Calu3 (cell line): Measurements from ENCODE around the gene SEC22C. TPM values are rescaled to one million over a fixed set of nuclear protein-coding genes. Genes with fewer than 3 reads are reported as not detected.

Experiments used
- BruUV-seq: library from RNA; stranded (reverse); fragments of 400-500 nt; replicated peaks from 2 replicates; lab custom pipeline; 2021; lab: Mats Ljungman, UMichigan
- CTCF ChIA-PET: fragments of 300-600 bp; sonication (Branson Sonifier 250); formaldehyde crosslinking; loops from one replicate; lab custom pipeline; 2022; ENCODE audit warnings: antibody characterized with exemption; lab: Charles Lee
- DNase-seq: peaks from one replicate; pipeline ENCODE4 v3.0.0; 2022
- H3K27ac Mint-ChIP-seq: one replicate; pipeline ENCODE4 v1.8.0; 2022; ENCODE audit warnings: mixed read lengths; ENCODE audit not compliant: unreplicated experiment
- H3K27me3 Mint-ChIP-seq: one replicate; pipeline ENCODE4 v1.8.0; 2022; ENCODE audit warnings: mixed read lengths; ENCODE audit not compliant: unreplicated experiment
- H3K36me3 Mint-ChIP-seq: one replicate; pipeline ENCODE4 v1.8.0; 2022; ENCODE audit warnings: mild to moderate bottlenecking, moderate library complexity, mixed read lengths; ENCODE audit not compliant: insufficient read depth, unreplicated experiment
- H3K4me1 Mint-ChIP-seq: one replicate; pipeline ENCODE4 v1.8.0; 2022; ENCODE audit warnings: mild to moderate bottlenecking, low read depth, mixed read lengths; ENCODE audit not compliant: unreplicated experiment
- H3K4me3 Mint-ChIP-seq: one replicate; pipeline ENCODE4 v1.8.0; 2022; ENCODE audit warnings: mild to moderate bottlenecking, low read depth, moderate library complexity, mixed read lengths; ENCODE audit not compliant: unreplicated experiment
- H3K9me3 Mint-ChIP-seq: one replicate; pipeline ENCODE4 v1.8.0; 2022; ENCODE audit warnings: low read depth, mixed read lengths; ENCODE audit not compliant: unreplicated experiment
- intact Hi-C: fragments of 100-400 bp; cut with micrococcal nuclease; formaldehyde crosslinking; loops from one replicate; pipeline ENCODE4 v1.10.0; 2022; ENCODE audit not compliant: unreplicated experiment
- total RNA-seq: library from RNA; stranded (reverse); gene quantifications from 2 replicates; pipeline ENCODE4 v1.2.3, GENCODE V29; 2022
- TF ChIP-seq, protein P1 (sequence below): fragments of 200-600 bp; IDR thresholded peaks from one replicate; pipeline ENCODE4 v1.8.0; 2022; ENCODE audit warnings: antibody characterized with exemption; ENCODE audit not compliant: unreplicated experiment

SEC22C gene
- total RNA-seq, 1 experiment from 2014 or later, result 42.3 TPM

DNA sequence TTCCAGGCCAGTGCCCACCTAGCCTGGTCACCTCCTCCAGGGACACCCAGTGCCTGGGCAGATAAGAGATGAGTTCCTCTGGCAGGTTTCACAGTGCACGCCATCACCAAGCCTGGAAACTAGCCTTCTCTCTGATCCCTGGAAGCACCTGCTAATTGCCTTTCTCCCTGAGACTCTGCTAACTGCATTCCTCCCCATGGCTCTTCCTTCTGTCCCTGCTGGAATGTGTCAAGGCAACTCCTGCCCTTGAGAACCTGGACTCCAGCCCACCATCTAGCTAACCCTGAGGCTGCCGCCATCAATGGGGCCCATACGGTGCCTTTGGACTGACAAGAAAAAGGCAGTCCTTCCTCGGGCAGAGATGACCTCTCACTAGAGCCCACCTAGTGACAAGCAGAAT, 60.9 kb downstream of the SEC22C start:
- DNase-seq, result no peak
- TF ChIP-seq, protein P1, sequence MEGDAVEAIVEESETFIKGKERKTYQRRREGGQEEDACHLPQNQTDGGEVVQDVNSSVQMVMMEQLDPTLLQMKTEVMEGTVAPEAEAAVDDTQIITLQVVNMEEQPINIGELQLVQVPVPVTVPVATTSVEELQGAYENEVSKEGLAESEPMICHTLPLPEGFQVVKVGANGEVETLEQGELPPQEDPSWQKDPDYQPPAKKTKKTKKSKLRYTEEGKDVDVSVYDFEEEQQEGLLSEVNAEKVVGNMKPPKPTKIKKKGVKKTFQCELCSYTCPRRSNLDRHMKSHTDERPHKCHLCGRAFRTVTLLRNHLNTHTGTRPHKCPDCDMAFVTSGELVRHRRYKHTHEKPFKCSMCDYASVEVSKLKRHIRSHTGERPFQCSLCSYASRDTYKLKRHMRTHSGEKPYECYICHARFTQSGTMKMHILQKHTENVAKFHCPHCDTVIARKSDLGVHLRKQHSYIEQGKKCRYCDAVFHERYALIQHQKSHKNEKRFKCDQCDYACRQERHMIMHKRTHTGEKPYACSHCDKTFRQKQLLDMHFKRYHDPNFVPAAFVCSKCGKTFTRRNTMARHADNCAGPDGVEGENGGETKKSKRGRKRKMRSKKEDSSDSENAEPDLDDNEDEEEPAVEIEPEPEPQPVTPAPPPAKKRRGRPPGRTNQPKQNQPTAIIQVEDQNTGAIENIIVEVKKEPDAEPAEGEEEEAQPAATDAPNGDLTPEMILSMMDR, result no peak
- Mint-ChIP-seq H3K27ac (no peak overlapping the region), H3K9me3 (no peaks in the 10 kb centered on the region), H3K27me3 (no peaks in the 10 kb centered on the region), H3K4me3 (no peak overlapping the region), H3K4me1 (no peaks in the 10 kb centered on the region), H3K36me3 (no peaks in the 10 kb centered on the region)
- CTCF ChIA-PET, result no interaction called here
- BruUV-seq, result no TSS peak
- intact Hi-C loops, result no loop called here

DNA sequence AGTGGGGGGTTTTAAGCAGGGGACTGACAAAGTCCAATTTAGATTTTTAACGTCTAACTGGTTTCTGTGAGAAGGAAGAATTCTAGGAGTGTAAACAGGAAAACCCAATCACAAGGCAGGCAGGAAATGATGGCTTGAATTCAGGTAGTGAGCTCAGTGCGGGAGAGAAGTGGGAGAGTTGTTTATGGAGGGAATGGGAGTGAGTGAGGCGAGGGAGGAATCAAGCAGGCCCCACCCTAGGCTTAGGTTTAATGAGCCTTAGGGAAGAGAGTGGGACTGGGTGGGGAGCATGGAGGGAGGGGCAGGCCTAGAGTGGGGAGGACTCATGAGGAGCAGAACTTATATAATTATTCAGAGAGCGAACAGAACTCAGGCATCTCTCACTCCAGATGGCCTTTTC, 61.4 kb downstream of the SEC22C start:
- H3K27me3 Mint-ChIP-seq, result no peaks in the 10 kb centered on the region
- CTCF ChIA-PET, result no interaction called here
- no peak overlapping the region for H3K27ac Mint-ChIP-seq
- H3K4me3 Mint-ChIP-seq, result no peak overlapping the region
- no peaks in the 10 kb centered on the region for H3K36me3 Mint-ChIP-seq
- no peaks in the 10 kb centered on the region for H3K9me3 Mint-ChIP-seq
- intact Hi-C loops, result no loop called here
- DNase-seq, result no peak
- BruUV-seq, result no TSS peak
- H3K4me1 Mint-ChIP-seq, result no peaks in the 10 kb centered on the region
- TF ChIP-seq, protein P1, result no peak

DNA sequence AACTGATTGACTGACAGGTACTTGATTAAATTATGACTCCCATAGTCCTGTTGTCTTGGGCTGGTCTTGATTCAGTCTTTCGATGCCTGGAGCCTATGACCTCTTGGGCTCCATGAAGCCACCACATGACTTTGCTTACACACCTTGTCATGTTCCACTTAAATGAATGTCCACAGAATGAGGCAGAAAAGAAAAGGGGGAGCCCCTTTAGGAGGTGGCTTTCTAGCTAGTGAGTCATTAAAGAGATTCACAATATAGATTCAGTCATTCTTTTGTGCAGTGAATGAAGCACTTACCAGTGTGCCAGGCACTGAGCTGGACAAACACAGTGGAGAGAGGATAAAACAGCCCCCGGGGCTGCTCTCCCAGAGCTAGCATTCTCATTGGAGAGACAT, 62.2 kb downstream of the SEC22C start:
- CTCF ChIA-PET, result no interaction called here
- TF ChIP-seq, protein P1, result no peak
- intact Hi-C loops, result no loop called here
- Mint-ChIP-seq H3K36me3 (no peaks in the 10 kb centered on the region), H3K9me3 (no peaks in the 10 kb centered on the region), H3K27ac (no peak overlapping the region), H3K4me1 (no peaks in the 10 kb centered on the region), H3K4me3 (no peak overlapping the region), H3K27me3 (no peaks in the 10 kb centered on the region)
- DNase-seq, result no peak
- no TSS peak for BruUV-seq

DNA sequence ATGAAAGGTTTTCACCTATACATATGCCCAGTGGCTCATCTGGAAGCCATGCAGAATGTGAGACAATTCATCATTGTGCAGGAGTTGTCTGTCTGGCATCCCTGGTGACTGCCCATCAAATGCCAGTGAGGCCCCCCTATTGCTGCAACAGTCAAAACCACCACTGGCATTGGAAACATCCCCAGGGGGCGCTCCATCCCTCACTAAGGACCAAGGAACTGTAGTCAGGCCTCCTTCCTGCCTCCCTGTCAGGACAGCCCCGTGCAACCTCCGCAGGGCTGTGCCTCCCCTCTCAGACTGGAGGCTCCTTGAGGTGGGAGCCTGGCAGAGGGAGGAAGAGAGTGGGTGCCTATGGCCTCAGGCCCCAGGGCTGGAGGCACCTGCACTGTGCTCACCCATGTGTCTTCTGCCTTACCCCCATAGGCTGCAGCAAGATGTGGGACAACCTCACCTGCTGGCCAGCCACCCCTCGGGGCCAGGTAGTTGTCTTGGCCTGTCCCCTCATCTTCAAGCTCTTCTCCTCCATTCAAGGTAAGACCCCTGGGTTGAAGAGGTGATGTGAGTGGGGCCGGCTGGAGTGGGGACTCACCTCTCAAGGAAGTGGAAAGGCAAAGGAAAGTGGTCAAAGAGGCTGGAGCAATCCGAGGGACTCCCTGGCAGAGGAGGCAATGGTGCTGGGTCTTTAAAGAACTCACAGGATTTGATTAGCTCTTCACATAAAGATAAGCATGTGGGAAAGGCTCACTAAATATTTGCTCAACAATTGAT, 62.8 kb downstream of the SEC22C start:
- TF ChIP-seq, protein P1, result no peak
- CTCF ChIA-PET, result no interaction called here
- Mint-ChIP-seq H3K4me3 (no peak overlapping the region), H3K36me3 (no peaks in the 10 kb centered on the region), H3K27me3 (no peaks in the 10 kb centered on the region), H3K9me3 (no peaks in the 10 kb centered on the region), H3K4me1 (no peaks in the 10 kb centered on the region), H3K27ac (no peak overlapping the region)
- DNase-seq, result no peak
- no TSS peak for BruUV-seq
- intact Hi-C loops, result no loop called here
